ENCODE measurements around the gene STRA8. TPM values are rescaled to one million over a fixed set of nuclear protein-coding genes. Genes with fewer than 3 reads are reported as not detected.

The STRA8 gene
- not detected in 2 replicates for total RNA-seq (2014; rRNA removed)
- polyA plus RNA-seq (2012), result not detected

GRCh38 chr7:135233570-135233969 is at the start of gene STRA8:
Gene STRA8 (plus strand): TSS chr7:135233838. CDS start chr7:135240525, 6,687 bp downstream.
- no peak for DNase-seq (ENCODE audit: low read depth)

- DNase-seq (ENCODE audit: low read depth), result no peak
Measured at GRCh38 chr7:135184254-135184841, 49.3 kb upstream of the STRA8 start.

GRCh38 chr7:135185471-135186260 is 48.0 kb upstream of the STRA8 start:
- DNase-seq (ENCODE audit: low read depth), result no peak

GRCh38 chr7:135186261-135186540 is 47.4 kb upstream of the STRA8 start:
- DNase-seq (ENCODE audit: low read depth), result no peak

- no peak for DNase-seq (ENCODE audit: low read depth)
Measured at GRCh38 chr7:135186841-135187253, 46.8 kb upstream of the STRA8 start.

GRCh38 chr7:135188298-135188984 is 45.2 kb upstream of the STRA8 start:
- DNase-seq (ENCODE audit: low read depth), result no peak

- DNase-seq (ENCODE audit: low read depth), result no peak
Measured at GRCh38 chr7:135189221-135189662, 44.4 kb upstream of the STRA8 start.

- no peak for DNase-seq (ENCODE audit: low read depth)
Measured at GRCh38 chr7:135189961-135190360, 43.7 kb upstream of the STRA8 start.

GRCh38 chr7:135190703-135191102 is 42.9 kb upstream of the STRA8 start:
- DNase-seq (ENCODE audit: low read depth), result no peak

- DNase-seq (ENCODE audit: low read depth), result no peak
Measured at GRCh38 chr7:135192914-135193536, 40.6 kb upstream of the STRA8 start.

- DNase-seq (ENCODE audit: low read depth), result peak; percentile 76
Measured at GRCh38 chr7:135193615-135194081, 40.0 kb upstream of the STRA8 start.

- DNase-seq (ENCODE audit: low read depth), result no peak
Measured at GRCh38 chr7:135194494-135195095, 39.0 kb upstream of the STRA8 start.

- no peak for DNase-seq (ENCODE audit: low read depth)
Measured at GRCh38 chr7:135195156-135195555, 38.5 kb upstream of the STRA8 start.

GRCh38 chr7:135195968-135196629 is 37.5 kb upstream of the STRA8 start:
- DNase-seq (ENCODE audit: low read depth), result no peak

GRCh38 chr7:135197343-135197742 is 36.3 kb upstream of the STRA8 start:
- no peak for DNase-seq (ENCODE audit: low read depth)

- DNase-seq (ENCODE audit: low read depth), result no peak
Measured at GRCh38 chr7:135197906-135198655, 35.6 kb upstream of the STRA8 start.

- no peak for DNase-seq (ENCODE audit: low read depth)
Measured at GRCh38 chr7:135199439-135199838, 34.2 kb upstream of the STRA8 start.

- DNase-seq (ENCODE audit: low read depth), result no peak
Measured at GRCh38 chr7:135200821-135201331, 32.8 kb upstream of the STRA8 start.

GRCh38 chr7:135201350-135201749 is 32.3 kb upstream of the STRA8 start:
- DNase-seq (ENCODE audit: low read depth), result no peak

- peak; percentile 14 for DNase-seq (ENCODE audit: low read depth)
Measured at GRCh38 chr7:135204341-135204749, 29.3 kb upstream of the STRA8 start.

Data from LHCN-M2 (cell line).